ENCODE measurements around the gene ARF4.

DNA sequence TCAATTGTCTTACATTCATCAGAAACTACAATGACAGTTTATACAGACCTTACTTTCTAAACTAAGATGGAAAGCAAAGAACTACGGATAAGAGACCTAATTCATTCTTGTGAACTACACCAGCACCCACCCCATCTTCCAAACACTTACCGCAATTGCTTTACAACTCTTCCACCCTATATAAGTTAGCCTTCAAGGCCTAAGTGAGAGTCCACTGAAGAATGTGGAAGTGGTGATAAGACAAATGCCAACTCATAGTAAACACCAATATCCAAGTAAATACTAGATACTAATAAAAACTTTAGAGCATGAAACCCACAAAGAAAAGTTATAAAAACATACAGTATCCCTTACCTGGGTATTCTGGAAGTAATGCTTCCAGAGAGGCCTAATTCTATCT, 13.6 kb downstream of the ARF4 start:
- TF ChIP-seq, protein P1, sequence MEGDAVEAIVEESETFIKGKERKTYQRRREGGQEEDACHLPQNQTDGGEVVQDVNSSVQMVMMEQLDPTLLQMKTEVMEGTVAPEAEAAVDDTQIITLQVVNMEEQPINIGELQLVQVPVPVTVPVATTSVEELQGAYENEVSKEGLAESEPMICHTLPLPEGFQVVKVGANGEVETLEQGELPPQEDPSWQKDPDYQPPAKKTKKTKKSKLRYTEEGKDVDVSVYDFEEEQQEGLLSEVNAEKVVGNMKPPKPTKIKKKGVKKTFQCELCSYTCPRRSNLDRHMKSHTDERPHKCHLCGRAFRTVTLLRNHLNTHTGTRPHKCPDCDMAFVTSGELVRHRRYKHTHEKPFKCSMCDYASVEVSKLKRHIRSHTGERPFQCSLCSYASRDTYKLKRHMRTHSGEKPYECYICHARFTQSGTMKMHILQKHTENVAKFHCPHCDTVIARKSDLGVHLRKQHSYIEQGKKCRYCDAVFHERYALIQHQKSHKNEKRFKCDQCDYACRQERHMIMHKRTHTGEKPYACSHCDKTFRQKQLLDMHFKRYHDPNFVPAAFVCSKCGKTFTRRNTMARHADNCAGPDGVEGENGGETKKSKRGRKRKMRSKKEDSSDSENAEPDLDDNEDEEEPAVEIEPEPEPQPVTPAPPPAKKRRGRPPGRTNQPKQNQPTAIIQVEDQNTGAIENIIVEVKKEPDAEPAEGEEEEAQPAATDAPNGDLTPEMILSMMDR (optimal IDR thresholded peaks at IDR 0.05 in 1 of 3, IDR thresholded peaks at IDR 0.05 in 1 of 3, conservative IDR thresholded peaks at IDR 0.05 in 1 of 3; ENCODE audit: extremely low read depth in 1 of 3, insufficient read depth in 2 of 3, low read length in 3 of 3): no peak
- no peak for TF ChIP-seq EZH2 (IDR thresholded peaks at IDR 0.05; ENCODE audit: low read length)

All from keratinocyte (primary cell).